CD4-positive, alpha-beta T cell treated with Interleukin-4 for 4 hours (primary cell): Measurements from ENCODE around the gene CUX1.
"Not testable (repeated sequence)": the region's sequence is repeated elsewhere in the genome, so short reads cannot be mapped to it uniquely, and the experiment has no call there.

Experiments
- DNase-seq: peaks from one replicate; pipeline ENCODE4 v3.0.0-alpha.2; 2020

The CUX1 gene

DNA sequence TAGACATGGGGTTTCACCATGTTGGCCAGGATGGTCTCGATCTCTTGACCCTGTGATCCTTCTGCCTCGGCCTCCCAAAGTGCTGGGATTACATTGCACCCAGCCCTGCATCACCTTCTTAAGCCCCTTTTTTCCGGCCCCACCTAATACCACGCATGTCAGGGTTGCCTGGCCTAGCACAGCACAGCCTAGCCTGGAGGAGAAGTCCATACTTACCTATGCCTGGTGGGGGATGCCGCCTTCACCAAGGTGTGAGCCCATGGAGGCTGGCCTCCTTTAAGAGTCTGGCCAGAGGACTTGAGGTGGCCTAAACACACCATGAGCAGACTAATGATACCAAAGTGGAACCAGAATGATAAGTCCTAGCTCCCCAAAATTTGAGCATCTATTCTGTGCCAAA, 22.0 kb upstream of the CUX1 start:
- DNase-seq, result no peak

- DNase-seq, result not testable (repeated sequence)
Measured at GRCh38 chr7:101798173-101798572, 19.3 kb upstream of the CUX1 start.

GRCh38 chr7:101803203-101804087, 14.0 kb upstream of the CUX1 start:
- no peak for DNase-seq

DNA sequence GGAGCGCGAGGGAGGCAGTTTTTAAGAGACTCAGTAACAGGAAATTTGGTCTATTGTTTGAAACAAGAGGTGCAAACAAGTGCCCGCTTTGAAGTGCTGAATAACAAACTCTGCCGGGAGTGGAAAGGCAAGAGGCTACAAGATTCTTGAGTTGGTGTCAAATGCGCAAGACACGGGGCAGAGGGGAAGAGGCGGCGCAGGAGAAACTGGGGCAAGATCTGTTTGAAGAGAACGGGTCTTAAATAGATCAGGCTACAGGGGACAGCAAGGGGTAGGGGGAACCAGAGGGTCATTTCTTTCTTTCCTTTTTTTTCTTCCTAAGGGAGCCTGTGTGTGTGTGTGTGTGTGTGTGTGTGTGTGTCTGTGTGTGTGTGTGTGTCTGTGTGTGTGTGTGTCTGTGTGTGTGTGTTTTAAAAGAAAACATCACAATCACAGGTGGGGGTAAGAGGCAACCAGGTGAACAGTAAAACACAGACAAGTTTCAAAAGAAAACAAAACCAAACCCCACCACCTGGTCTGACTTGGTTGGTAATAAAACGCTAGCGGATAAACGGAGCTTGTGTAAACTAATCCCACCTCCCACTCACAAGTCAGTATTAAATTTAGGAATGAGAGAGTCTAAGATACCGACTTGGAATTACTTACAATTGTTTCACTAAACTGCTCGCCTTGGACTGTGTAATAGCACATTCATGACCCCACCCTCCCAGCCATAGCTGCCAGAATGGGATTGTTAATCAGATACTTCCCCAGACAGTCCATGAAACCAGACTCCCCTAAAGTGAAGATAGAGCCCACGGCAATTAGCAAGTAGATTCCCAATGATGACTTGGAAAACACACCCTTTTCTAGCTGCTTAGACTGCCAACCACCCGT, 13.1 kb upstream of the CUX1 start:
- DNase-seq, result peak; percentile 12

DNA sequence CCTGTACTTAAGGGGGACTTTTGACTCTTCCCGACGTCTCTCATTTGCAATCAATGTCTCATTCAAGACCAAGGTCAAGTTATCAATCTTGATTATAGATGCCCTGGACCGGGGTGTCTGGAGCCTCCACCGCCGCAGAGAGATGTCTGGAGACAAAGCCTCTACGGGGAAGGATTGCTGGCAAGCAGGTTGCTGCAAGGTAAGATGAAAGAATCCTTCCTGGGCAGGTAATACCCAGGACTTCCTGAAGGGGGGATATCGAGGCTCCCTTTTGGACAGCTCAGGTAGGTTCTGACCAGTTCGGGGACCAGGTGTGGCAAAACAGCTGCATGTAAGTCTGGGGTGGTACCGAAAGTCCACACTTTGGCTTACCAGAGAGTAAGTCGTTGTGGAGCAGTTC, 12.5 kb upstream of the CUX1 start:
- peak; percentile 8 for DNase-seq

GRCh38 chr7:101812595-101812994, 4.8 kb upstream of the CUX1 start:
- no peak for DNase-seq

DNA sequence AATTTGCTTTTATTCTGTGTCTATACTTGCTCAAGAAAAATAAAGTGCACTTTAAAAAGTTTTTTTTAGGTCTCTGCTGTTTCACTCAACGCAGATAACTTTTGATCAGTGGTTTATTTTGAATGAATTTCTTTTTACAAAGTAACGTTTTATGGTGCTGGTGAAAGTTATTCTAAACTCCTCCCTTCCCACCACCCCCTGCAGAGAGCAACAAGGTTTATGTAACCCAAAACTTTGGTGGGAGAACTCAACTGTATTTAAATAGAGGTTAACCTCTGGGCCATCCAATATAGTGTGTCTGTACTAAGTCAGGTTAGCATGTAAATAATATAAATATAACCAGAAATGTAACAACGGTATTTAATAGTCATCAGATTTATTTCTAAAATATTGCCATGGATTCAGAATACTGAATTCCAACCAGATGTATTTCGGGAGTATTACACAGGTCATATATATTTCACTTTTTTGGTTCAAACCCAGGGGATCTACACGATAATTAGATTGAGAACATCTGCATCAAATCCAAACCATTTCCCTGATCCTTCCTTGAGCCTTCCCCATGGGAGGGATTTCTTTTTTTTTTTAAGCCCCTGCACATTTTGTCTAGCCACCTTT, 3.9 kb upstream of the CUX1 start:
- no peak for DNase-seq

GRCh38 chr7:101814081-101814990, 3.1 kb upstream of the CUX1 start:
- DNase-seq, result peak; percentile 36

- peak; percentile 38 for DNase-seq
Measured at GRCh38 chr7:101814991-101815825, 2.2 kb upstream of the CUX1 start.

GRCh38 chr7:101815826-101816594, 1.4 kb upstream of the CUX1 start:
- DNase-seq, result peak; percentile 67

DNA sequence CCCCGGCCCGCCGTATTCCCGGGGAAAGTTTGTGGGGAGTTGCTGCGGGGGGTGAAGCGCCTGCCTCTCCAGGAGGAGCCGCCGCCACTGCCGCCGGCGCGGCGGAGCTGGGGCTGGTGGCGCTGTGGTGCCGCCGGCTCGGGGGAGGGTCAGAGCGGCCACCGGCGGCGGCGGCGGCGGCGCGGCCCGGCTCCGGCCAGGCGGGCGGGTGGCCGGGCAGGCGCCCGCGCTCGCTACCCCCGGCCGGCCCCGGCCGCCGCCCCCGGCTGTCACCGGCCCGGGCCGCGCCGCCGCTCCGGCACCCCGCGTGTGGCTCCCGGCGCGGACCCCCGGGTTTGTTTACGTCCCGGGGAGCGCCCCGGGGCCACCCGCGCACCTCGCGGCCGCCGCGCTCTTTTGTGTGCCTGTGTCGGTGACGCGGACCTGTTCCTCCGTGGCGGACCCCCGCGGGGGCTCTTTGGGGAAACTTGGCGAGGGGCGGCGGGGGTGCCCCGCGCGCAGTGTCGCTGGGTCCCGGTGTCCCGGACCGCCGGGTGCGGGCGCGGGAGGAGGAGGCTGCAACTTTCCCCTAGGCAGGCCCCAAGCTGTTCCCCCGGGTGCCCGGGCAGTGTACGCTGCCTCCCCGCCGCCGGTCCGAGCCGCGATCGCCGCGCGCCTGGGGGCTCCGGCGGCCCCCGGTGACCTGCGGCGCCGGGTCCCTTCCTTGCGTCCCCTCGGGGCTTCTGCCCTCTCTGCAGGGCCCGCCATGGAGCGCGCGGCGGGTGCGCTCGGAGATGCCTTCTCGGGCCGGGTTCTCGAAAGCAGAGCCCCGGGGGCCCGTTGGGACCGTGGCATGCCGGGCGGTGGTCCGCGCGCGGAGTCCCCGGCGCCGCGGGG, 593 bp upstream of the CUX1 start:
- DNase-seq, result no peak

- DNase-seq, result no peak
Measured at GRCh38 chr7:101818287-101819071, 1.1 kb downstream of the CUX1 start.

DNA sequence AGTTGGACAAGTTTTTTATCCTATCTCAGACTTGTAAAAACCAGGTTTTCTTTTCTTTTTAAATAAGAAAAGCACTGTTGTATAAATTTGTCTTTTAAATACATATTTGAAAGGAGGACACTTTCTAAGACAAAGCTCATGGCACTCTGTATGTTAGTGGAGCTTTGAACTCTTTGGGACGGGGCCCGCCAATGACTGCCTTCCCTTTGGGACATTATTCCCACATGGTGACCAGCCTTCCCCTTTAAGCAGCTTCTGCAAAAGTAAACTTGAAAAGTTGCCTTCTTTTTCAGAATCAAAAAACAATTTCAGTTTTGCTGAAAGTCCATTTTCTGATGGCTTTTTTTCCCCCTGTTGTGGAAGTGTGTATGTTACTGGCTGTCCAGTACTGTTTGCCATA, 1.8 kb downstream of the CUX1 start:
- DNase-seq, result no peak

DNA sequence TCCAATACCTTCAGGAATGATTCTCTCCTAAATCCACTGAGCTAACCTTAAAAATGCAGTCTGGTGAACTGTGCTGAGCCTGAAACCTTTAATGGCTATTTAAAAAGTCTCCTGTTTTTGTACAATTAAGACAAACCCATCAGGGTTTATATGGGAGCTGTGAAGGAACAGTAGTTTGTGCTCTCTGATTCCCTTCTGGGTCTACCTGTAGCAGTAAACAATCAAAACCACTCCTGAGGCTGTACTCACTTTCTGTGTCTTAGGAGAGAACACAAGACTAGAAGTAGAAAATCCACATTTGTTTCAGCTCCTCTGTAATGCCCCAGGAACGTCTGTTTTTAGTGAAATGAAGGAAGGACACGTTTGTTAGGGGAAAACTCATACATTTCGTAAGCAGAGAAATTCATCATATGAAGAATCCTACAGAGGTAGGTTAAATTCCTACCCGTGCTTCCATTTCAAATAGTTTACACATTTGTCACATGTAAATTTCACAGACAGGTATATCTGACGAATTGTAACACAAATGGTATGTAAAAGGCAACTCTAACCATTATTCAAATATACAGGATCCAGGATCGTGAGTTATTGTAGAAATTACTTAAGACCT, 2.6 kb downstream of the CUX1 start:
- no peak for DNase-seq

DNA sequence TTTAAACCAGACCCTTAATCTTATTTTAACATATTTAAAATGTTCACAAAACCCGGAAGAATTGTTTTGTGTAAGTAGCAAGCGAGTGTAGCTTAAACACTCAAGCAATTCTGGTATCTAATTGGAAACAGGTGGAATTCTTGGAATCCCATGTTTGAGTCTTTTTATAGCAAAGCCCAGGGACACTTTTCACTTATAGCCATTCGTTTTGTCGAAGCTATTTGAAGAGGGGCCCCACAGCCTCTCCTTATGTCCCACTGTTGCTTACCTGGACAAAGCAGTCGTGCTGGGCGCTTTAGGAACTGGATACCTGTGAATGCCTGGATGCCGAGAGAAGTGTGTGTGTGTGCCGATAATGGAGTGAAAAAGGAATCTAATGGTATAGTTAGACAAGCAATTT, 3.3 kb downstream of the CUX1 start:
- DNase-seq, result no peak

- DNase-seq, result not testable (repeated sequence)
Measured at GRCh38 chr7:101822632-101823031, 5.2 kb downstream of the CUX1 start.

GRCh38 chr7:101823096-101823495, 5.7 kb downstream of the CUX1 start:
- DNase-seq, result no peak

DNA sequence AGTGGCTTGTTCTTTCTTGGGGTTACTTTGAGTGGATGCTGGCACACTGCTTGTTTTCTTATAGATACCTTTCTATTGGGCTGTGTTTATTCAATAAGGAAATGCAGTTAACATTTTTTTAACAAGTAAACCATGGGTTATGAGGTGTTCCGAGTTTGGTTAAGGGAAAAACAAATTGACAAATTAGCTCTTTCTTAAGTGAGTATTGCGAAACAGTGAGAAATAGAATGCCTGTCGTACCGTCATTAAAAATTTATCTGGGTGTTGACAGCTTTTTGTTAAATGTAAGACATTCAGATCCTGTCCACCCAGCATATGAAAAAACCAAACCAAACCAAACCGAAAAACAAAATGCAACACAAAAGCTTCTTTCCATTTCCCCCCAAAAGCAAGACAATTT, 6.2 kb downstream of the CUX1 start:
- DNase-seq, result no peak
